ENCODE results near the gene C2CD5. TPM values are rescaled to one million over a fixed set of nuclear protein-coding genes. Genes with fewer than 3 reads are reported as not detected.

C2CD5 gene
- total RNA-seq, result 10 to 100 TPM; 60.0 to 99.5 (median 72.6) TPM

DNA sequence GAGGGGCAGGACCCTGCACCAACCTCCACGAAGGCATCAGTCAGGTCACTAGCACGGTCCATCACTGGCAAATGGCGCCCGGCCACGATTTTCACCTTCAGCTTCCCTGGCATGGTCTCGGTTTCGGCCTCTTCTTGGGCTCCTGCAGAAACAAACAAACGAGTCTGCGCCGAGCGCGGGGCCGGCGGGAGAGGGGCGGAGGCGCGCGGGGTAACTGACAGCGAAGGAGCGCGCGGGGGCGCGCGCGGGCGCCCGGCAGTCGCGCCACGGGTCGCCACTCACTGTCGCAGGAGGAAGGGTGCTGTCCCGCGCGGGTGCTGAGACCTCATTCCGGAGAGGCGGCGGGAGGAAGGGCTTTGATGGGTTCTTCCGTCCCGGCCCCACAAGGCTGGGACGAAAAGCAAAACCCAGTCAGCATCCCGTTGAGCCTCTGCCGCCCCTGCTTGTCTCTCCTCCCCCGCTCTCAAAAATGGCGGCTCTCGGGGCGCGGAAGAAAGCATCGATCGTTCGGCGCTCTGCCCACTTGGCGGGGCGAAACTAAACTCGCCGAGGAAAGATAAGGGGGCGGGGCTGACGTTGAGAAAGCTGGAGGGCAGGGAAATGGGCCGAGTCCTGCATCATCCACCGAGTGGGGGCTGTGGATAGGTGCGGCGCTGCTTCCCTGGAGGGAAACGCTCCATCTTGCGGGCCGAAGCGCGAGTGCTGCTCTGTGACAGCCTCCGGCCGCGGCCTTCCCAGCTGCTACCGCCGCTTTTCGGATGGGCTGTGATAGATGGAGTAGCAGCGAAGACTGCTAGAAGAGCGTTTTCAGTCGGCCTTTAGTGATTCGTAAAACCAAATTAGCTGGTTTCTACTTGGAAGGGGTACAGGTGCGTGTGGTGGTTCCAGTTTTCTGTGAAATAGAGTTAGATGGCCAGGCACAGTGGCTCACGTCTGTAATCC lies at the start of gene C2CD5:
Gene C2CD5, minus strand, starts transcription at position 505 of the 942 bp plus-strand sequence. Its CDS starts 392 bp downstream, at position 113.
- H3K36me3 ChIP-seq, result no peaks in the 10 kb centered on the region
- H3K9me3 ChIP-seq, result no peaks in the 10 kb centered on the region
- H3K4me3 ChIP-seq, result peak within 1 kb of the TSS; percentile 62 to 90
- DNase-seq, result peak; percentile 97 to 98
- H3K27ac ChIP-seq, result peak within 1 kb of the TSS; percentile 95 to 98
- H3K27me3 ChIP-seq, result no peaks in the 10 kb centered on the region
- intact Hi-C loops (cut with DNase I; ENCODE audit: low total_unique reads), result no loop called here
- no peaks in the 10 kb centered on the region for H3K4me1 ChIP-seq
- TF ChIP-seq POLR2A (IDR thresholded peaks at IDR 0.05), result peak; percentile 47 to 79
- TF ChIP-seq, protein P1, sequence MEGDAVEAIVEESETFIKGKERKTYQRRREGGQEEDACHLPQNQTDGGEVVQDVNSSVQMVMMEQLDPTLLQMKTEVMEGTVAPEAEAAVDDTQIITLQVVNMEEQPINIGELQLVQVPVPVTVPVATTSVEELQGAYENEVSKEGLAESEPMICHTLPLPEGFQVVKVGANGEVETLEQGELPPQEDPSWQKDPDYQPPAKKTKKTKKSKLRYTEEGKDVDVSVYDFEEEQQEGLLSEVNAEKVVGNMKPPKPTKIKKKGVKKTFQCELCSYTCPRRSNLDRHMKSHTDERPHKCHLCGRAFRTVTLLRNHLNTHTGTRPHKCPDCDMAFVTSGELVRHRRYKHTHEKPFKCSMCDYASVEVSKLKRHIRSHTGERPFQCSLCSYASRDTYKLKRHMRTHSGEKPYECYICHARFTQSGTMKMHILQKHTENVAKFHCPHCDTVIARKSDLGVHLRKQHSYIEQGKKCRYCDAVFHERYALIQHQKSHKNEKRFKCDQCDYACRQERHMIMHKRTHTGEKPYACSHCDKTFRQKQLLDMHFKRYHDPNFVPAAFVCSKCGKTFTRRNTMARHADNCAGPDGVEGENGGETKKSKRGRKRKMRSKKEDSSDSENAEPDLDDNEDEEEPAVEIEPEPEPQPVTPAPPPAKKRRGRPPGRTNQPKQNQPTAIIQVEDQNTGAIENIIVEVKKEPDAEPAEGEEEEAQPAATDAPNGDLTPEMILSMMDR (IDR thresholded peaks at IDR 0.05), result peak in 3 of 4 experiments; percentile 22 to 46 (median 24)

- Histone ChIP-seq H3K9me3 (no peaks in the 10 kb centered on the region), H3K27ac (no peak overlapping the region), H3K27me3 (no peaks in the 10 kb centered on the region), H3K36me3 (no peaks in the 10 kb centered on the region), H3K4me1 (no peaks in the 10 kb centered on the region), H3K4me3 (no peak overlapping the region)
- intact Hi-C loops (cut with DNase I; ENCODE audit: low total_unique reads), result no loop called here
- DNase-seq, result no peak
- no peak for TF ChIP-seq POLR2A (IDR thresholded peaks at IDR 0.05)
These were observed 49.5 kb upstream of the C2CD5 start for GRCh38 chr12:22593864-22594263.

GRCh38 chr12:22588817-22589216 lies 44.5 kb upstream of the C2CD5 start:
- DNase-seq, result no peak
- H3K4me3 ChIP-seq, result no peak overlapping the region
- no peaks in the 10 kb centered on the region for H3K27me3 ChIP-seq
- intact Hi-C loops (cut with DNase I; ENCODE audit: low total_unique reads), result no loop called here
- no peaks in the 10 kb centered on the region for H3K9me3 ChIP-seq
- H3K27ac ChIP-seq, result no peak overlapping the region
- TF ChIP-seq POLR2A (IDR thresholded peaks at IDR 0.05), result no peak
- TF ChIP-seq, protein P1 (IDR thresholded peaks at IDR 0.05), result no peak
- no peaks in the 10 kb centered on the region for H3K4me1 ChIP-seq
- no peaks in the 10 kb centered on the region for H3K36me3 ChIP-seq

DNA sequence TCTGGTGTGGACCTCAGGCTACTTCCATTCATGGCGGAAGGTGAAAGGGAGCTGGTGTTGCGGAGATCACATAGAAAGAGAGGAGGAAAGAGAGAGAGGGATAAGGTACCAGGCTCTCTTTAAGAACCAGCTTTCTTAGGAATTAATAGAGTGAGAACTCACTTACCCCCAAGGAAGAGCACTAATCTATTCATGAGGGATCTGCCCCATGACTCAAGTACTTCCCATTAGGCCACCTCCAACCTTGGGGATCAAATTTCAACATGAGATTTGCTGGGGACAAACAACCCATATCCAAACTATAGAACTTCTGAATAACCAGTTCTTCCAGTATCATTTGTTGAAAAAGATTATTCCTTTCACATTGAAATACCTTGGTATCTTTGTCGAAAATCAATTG lies 34.0 kb upstream of the C2CD5 start:
- Histone ChIP-seq H3K4me1 (no peaks in the 10 kb centered on the region), H3K27ac (no peak overlapping the region), H3K36me3 (no peaks in the 10 kb centered on the region), H3K9me3 (no peaks in the 10 kb centered on the region), H3K27me3 (no peaks in the 10 kb centered on the region), H3K4me3 (no peak overlapping the region)
- intact Hi-C loops (cut with DNase I; ENCODE audit: low total_unique reads), result no loop called here
- TF ChIP-seq POLR2A (IDR thresholded peaks at IDR 0.05), result no peak
- DNase-seq, result no peak

GRCh38 chr12:22577667-22578066 lies 33.3 kb upstream of the C2CD5 start:
- DNase-seq, result no peak
- Histone ChIP-seq H3K27me3 (no peaks in the 10 kb centered on the region), H3K9me3 (no peaks in the 10 kb centered on the region), H3K4me3 (no peak overlapping the region), H3K36me3 (no peaks in the 10 kb centered on the region), H3K27ac (no peak overlapping the region), H3K4me1 (no peaks in the 10 kb centered on the region)
- intact Hi-C loops (cut with DNase I; ENCODE audit: low total_unique reads), result no loop called here
- TF ChIP-seq POLR2A (IDR thresholded peaks at IDR 0.05), result no peak
- TF ChIP-seq, protein P1 (IDR thresholded peaks at IDR 0.05), result no peak

GRCh38 chr12:22576473-22576872 lies 32.1 kb upstream of the C2CD5 start:
- no peak overlapping the region for H3K27ac ChIP-seq
- no peak overlapping the region for H3K4me3 ChIP-seq
- no peaks in the 10 kb centered on the region for H3K4me1 ChIP-seq
- no peaks in the 10 kb centered on the region for H3K9me3 ChIP-seq
- intact Hi-C loops (cut with DNase I; ENCODE audit: low total_unique reads), result no loop called here
- no peaks in the 10 kb centered on the region for H3K36me3 ChIP-seq
- no peaks in the 10 kb centered on the region for H3K27me3 ChIP-seq
- DNase-seq, result no peak
- TF ChIP-seq POLR2A (IDR thresholded peaks at IDR 0.05), result no peak
- TF ChIP-seq, protein P1 (IDR thresholded peaks at IDR 0.05), result no peak
